B cell (primary cell): ENCODE measurements around the gene EFNA2.

Experiments used
- CTCF ChIP-seq: fragments of 200-600 bp; IDR thresholded peaks from one replicate; pipeline ENCODE4 v1.8.0; 2022; ENCODE audit warnings: antibody characterized with exemption, mild to moderate bottlenecking
- EZH2 ChIP-seq: IDR thresholded peaks from 2 replicates; pipeline ENCODE4 v1.6.1; 2012; ENCODE audit warnings: borderline replicate concordance, low read depth, mild to moderate bottlenecking, moderate library complexity, low read length; ENCODE audit not compliant: insufficient read depth, poor library complexity, severe bottlenecking

- no peak for TF ChIP-seq CTCF
- TF ChIP-seq EZH2: no peak
These were observed 35.0 kb upstream of the EFNA2 start for GRCh38 chr19:1250437-1251260.
